SJSA1 (cell line): ENCODE measurements around the gene C9orf153. TPM values are rescaled to one million over a fixed set of nuclear protein-coding genes. Genes with fewer than 3 reads are reported as not detected.
A peak's percentile ranks its signal among the peaks of the same experiment; 100 is the strongest.
"Not testable (repeated sequence)": the region's sequence is repeated elsewhere in the genome, so short reads cannot be mapped to it uniquely, and the experiment has no call there.

Source experiments
- DNase-seq, 2 experiments: peaks; one replicate each; pipeline ENCODE4 v3.0.0-alpha.2; 2015 to 2020; ENCODE audit warnings: low spot score in 2 of 2, low read depth in 1 of 2
- H3K27ac ChIP-seq: fragments of 250-450 bp; sonication (Bioruptor Pico); 2 replicates; pipeline ENCODE4 v1.5.1; 2020; ENCODE audit warnings: mild to moderate bottlenecking, moderate library complexity
- H3K27me3 ChIP-seq: fragments of 250-450 bp; sonication (Bioruptor Pico); replicated peaks from 2 replicates; pipeline ENCODE4 v1.5.1; 2020; ENCODE audit warnings: mild to moderate bottlenecking, moderate library complexity
- H3K36me3 ChIP-seq: fragments of 250-450 bp; sonication (Bioruptor Pico); 2 replicates; pipeline ENCODE4 v1.5.1; 2020; ENCODE audit warnings: mild to moderate bottlenecking
- H3K4me1 ChIP-seq: fragments of 250-450 bp; sonication (Bioruptor Pico); replicated peaks from 2 replicates; pipeline ENCODE4 v1.6.1; 2021; ENCODE audit warnings: mild to moderate bottlenecking
- H3K4me3 ChIP-seq: fragments of 250-450 bp; sonication (Bioruptor Pico); 2 replicates; pipeline ENCODE4 v1.5.1; 2020; ENCODE audit warnings: mild to moderate bottlenecking
- H3K9me3 ChIP-seq: fragments of 250-450 bp; sonication (Bioruptor Pico); replicated peaks from 2 replicates; pipeline ENCODE4 v1.5.1; 2020; ENCODE audit warnings: mild to moderate bottlenecking
- total RNA-seq: library from RNA; depleted of rRNA; stranded (reverse); fragments of >200 nt; shearing (Covaris generic); gene quantifications from 2 replicates; pipeline ENCODE4 v1.2.3, GENCODE V29; 2014; rRNA removed

C9orf153 gene
- total RNA-seq: 0.39 TPM in 1 of 2 replicates, not detected in the other

DNA sequence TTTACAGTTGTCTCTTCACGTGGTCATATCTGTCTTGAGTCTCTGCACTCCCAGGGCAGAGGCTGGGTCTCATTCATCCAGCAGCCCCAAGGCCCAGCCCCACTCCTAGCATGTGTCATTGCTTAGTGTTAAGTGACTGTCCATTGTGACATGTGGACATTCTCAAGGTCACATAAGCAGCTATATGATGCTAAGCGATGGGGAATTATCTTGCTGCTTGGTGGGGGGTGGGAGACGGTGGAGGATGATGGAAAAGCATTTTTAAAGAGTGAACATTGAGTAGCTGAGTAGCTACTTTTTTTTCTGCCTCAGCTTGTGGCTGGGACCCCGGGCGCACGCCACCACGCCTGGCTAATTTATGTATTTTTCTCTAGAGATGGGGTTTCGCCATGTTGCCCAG lies at the start of gene C9orf153:
Gene C9orf153 (minus strand): TSS at position 101 of the 400 bp plus-strand sequence. CDS start 30,054 bp downstream, outside the sequence.
- H3K36me3 ChIP-seq: peaks cover 6% of the 10 kb centered on the region; the same call in 1 of the 2 replicates
- H3K9me3 ChIP-seq: no peaks in the 10 kb centered on the region
- no peak within 1 kb of the TSS for H3K4me3 ChIP-seq
- H3K27me3 ChIP-seq: no peaks in the 10 kb centered on the region
- no peak for DNase-seq
- H3K4me1 ChIP-seq: no peaks in the 10 kb centered on the region
- no peak within 1 kb of the TSS for H3K27ac ChIP-seq

- Histone ChIP-seq H3K4me3 (no peak overlapping the region), H3K27me3 (no peaks in the 10 kb centered on the region), H3K9me3 (no peaks in the 10 kb centered on the region), H3K27ac (no peak overlapping the region), H3K4me1 (no peaks in the 10 kb centered on the region), H3K36me3 (peaks cover 78% of the 10 kb centered on the region)
- DNase-seq: no peak
Measured at GRCh38 chr9:86308687-86309086, 49.2 kb upstream of the C9orf153 start.

- H3K27ac ChIP-seq: no peak overlapping the region
- no peak overlapping the region for H3K4me3 ChIP-seq
- H3K9me3 ChIP-seq: no peaks in the 10 kb centered on the region
- H3K36me3 ChIP-seq: peaks cover 96% of the 10 kb centered on the region
- no peak for DNase-seq
- H3K4me1 ChIP-seq: peaks cover 4% of the 10 kb centered on the region
- H3K27me3 ChIP-seq: no peaks in the 10 kb centered on the region
Measured at GRCh38 chr9:86304236-86304730, 44.8 kb upstream of the C9orf153 start.

DNA sequence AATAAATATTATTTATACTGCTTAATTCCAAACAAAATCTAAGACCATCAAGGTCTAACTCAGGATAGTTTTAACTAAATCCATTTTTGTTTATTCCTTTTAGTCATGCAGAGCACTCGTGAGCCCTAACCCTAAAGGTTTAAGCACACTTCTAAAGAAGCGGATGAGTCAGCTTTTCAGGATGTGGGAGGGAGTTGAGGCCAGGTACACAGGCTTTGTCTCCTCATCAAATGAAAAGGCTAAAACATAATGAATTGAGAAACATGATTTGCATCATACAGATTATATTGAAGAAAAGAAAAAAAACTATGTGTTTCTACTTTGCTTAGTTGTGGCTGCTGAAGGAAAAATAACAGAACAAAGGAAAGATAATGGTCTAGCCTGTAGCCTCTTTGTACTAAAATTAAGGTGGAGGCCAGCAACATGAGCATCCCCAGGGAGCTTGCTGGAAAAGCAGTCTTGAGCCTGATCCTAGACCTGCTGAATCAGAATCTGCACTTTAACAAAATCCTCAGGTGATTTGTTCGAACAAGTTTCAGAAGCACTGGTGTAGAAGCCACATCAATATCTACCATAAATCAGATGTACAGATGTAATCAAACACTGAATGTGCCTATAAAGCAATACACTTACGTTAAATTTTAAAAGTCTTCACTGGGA lies 44.0 kb upstream of the C9orf153 start:
- no peaks in the 10 kb centered on the region for H3K9me3 ChIP-seq
- no peak for DNase-seq
- no peak overlapping the region for H3K4me3 ChIP-seq
- peaks cover 13% of the 10 kb centered on the region for H3K4me1 ChIP-seq
- no peak overlapping the region for H3K27ac ChIP-seq
- H3K27me3 ChIP-seq: no peaks in the 10 kb centered on the region
- peaks cover 96% of the 10 kb centered on the region for H3K36me3 ChIP-seq

DNA sequence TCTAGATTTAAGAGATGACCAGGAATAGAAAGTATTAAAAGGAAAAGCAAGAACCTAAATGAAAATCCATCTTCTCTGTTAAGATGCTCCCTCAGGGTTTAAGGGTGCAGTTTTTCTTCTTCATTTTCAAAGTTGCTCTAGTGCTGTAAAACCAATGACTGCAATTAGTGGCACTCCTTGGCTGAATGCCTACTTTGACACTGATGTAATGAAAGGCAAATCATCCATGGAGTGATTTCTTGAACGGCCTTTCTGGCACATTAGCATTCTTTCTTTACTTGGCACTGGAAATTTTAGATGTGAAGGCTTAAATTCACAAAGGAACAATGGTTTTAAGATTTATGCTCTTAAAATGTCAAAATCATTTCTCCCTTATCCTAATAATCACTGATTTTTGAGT lies 42.2 kb upstream of the C9orf153 start:
- Histone ChIP-seq H3K27me3 (no peaks in the 10 kb centered on the region), H3K4me3 (no peak overlapping the region), H3K4me1 (peaks cover 19% of the 10 kb centered on the region), H3K36me3 (peaks cover 96% of the 10 kb centered on the region), H3K27ac (no peak overlapping the region), H3K9me3 (no peaks in the 10 kb centered on the region)
- no peak for DNase-seq

GRCh38 chr9:86300701-86301100 lies 41.2 kb upstream of the C9orf153 start:
- Histone ChIP-seq H3K36me3 (peaks cover 95% of the 10 kb centered on the region), H3K4me1 (peaks cover 19% of the 10 kb centered on the region), H3K9me3 (no peaks in the 10 kb centered on the region)

DNA sequence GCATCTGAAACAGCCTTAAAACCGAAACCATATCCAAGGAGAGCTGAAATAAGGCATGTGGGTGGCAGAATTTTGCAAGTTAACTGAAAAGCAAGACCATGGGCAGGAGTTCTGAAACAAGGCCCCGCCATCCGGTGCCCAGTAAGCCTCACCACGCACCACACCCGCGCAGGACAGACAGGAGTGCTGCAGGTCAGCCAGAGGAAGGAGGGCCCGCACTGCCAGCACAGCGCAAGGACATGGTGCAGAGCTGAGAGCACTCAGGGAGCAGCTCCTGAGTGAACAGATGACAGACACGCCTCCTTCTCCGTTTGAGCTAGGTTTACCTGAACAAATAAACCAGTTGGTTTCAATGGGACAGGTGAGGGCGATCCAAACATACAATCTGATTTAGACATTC lies 39.4 kb upstream of the C9orf153 start:
- Histone ChIP-seq H3K36me3 (peaks cover 81% of the 10 kb centered on the region), H3K9me3 (no peaks in the 10 kb centered on the region), H3K4me1 (peaks cover 19% of the 10 kb centered on the region), H3K4me3 (peak overlapping the region; percentile 14), H3K27ac (peak overlapping the region; percentile 28), H3K27me3 (no peaks in the 10 kb centered on the region)
- DNase-seq: peak in 1 of 2 experiments; percentile 39

More at GRCh38 chr9:86300701-86301100, 41.2 kb upstream of the C9orf153 start:
- Histone ChIP-seq H3K27ac (no peak overlapping the region), H3K4me3 (no peak overlapping the region), H3K27me3 (no peaks in the 10 kb centered on the region)
- DNase-seq: no peak

- H3K36me3 ChIP-seq: peaks cover 15% of the 10 kb centered on the region
- not testable (repeated sequence) for DNase-seq, H3K27ac ChIP-seq, H3K4me3 ChIP-seq, H3K27me3 ChIP-seq, H3K4me1 ChIP-seq, H3K9me3 ChIP-seq
Measured at GRCh38 chr9:86290341-86290740, 30.9 kb upstream of the C9orf153 start.

DNA sequence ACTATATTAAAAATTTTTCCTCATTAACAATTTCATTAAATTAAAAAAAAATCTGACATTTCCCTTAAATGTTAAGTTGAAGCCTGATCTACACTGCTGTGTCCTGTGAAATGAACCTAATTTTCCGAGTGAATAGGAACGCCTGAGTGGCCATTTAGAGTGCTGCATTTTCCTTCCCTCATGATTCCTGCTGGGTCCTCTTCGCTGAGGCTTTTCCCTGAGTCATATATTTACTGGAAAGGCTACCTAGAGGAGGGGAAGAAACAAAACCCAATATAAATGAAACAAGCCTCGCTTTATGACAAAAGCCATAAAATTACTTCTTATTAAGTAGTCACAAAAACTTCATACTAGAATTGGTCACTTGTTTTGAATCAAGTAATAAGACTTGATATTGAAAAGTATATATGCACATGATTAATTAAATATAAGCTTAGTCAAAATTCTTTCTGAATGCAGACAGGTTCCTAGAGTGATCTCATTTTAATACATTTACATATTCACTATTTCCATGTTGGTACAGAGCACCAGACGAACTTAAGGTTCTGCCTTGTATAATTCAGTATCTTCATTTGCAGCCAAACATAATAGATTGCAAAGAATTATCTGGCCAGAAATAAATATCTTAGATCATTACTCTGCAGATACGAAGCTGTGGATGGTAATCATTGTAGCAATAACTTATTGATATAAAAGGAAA lies 29.2 kb upstream of the C9orf153 start:
- no peak overlapping the region for H3K27ac ChIP-seq
- H3K36me3 ChIP-seq: peaks cover 9% of the 10 kb centered on the region
- H3K27me3 ChIP-seq: no peaks in the 10 kb centered on the region
- H3K9me3 ChIP-seq: no peaks in the 10 kb centered on the region
- no peaks in the 10 kb centered on the region for H3K4me1 ChIP-seq
- no peak overlapping the region for H3K4me3 ChIP-seq
- DNase-seq: no peak

DNA sequence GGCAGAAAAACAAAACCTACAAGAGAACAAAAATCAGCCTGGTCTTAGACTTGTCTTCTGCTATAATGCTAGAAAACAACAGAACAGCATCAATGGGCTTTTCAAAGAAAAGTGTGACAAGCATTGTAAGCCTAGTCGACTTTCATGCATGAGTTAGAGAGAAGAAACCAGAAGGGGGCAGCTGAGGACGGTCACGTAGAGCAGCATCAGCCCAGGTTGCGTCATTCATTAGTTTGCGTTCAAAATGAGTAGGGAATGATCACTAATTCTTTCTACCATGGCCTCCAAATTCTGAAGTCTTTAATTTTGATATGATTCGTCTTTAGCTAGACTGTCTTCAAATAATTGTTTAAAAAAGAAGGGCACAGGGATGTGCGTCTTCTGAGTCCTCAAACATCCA lies 27.6 kb upstream of the C9orf153 start:
- no peak overlapping the region for H3K27ac ChIP-seq
- no peaks in the 10 kb centered on the region for H3K27me3 ChIP-seq
- H3K9me3 ChIP-seq: no peaks in the 10 kb centered on the region
- peaks cover 5% of the 10 kb centered on the region; the same call in 1 of the 2 replicates for H3K36me3 ChIP-seq
- no peak overlapping the region for H3K4me3 ChIP-seq
- H3K4me1 ChIP-seq: peaks cover 6% of the 10 kb centered on the region
- DNase-seq: peak in 1 of 2 experiments; percentile 6

GRCh38 chr9:86286278-86286677 lies 26.8 kb upstream of the C9orf153 start:
- H3K4me3 ChIP-seq: no peak overlapping the region
- H3K27ac ChIP-seq: no peak overlapping the region
- H3K4me1 ChIP-seq: peaks cover 9% of the 10 kb centered on the region
- no peak for DNase-seq
- H3K9me3 ChIP-seq: no peaks in the 10 kb centered on the region
- H3K27me3 ChIP-seq: no peaks in the 10 kb centered on the region
- peaks cover 11% of the 10 kb centered on the region for H3K36me3 ChIP-seq

DNA sequence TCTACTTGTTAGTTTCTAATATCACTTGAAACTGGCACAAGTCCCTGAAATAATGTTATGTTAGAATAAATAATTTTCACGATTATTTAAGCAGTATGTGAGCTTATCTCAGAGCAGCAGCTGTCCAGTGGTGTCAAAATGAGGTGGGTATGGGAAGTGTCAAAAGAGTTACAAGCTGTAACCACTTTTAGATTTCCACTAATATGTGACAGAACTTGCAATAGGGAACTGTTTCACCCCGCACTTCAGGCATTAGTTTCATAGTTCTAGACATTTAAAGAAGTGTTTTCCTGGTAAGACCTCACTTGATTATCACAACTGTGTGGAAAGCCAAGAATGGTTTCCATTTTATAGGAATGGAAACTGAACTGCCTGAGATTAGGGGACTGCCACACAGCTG lies 25.8 kb upstream of the C9orf153 start:
- no peak for DNase-seq
- Histone ChIP-seq H3K9me3 (no peaks in the 10 kb centered on the region), H3K27me3 (no peaks in the 10 kb centered on the region), H3K4me3 (no peak overlapping the region), H3K4me1 (peaks cover 13% of the 10 kb centered on the region), H3K27ac (no peak overlapping the region), H3K36me3 (peaks cover 11% of the 10 kb centered on the region)

- Histone ChIP-seq H3K27ac (peak overlapping the region; percentile 93), H3K4me1 (peaks cover 16% of the 10 kb centered on the region), H3K4me3 (peak overlapping the region; percentile 88), H3K9me3 (no peaks in the 10 kb centered on the region), H3K27me3 (no peaks in the 10 kb centered on the region), H3K36me3 (peaks cover 28% of the 10 kb centered on the region)
- DNase-seq: peak in 1 of 2 experiments; percentile 64
Measured at GRCh38 chr9:86282979-86283535, 23.6 kb upstream of the C9orf153 start.
